ENCODE results near the gene DAPK2. TPM values are rescaled to one million over a fixed set of nuclear protein-coding genes. Genes with fewer than 3 reads are reported as not detected.

Gene DAPK2
- total and polyA plus RNA-seq, 2 of the 13 experiments (the other 11 are each of a cell fraction or from before 2014, with no cell fraction given): 0.33 to 0.63 TPM

DNA sequence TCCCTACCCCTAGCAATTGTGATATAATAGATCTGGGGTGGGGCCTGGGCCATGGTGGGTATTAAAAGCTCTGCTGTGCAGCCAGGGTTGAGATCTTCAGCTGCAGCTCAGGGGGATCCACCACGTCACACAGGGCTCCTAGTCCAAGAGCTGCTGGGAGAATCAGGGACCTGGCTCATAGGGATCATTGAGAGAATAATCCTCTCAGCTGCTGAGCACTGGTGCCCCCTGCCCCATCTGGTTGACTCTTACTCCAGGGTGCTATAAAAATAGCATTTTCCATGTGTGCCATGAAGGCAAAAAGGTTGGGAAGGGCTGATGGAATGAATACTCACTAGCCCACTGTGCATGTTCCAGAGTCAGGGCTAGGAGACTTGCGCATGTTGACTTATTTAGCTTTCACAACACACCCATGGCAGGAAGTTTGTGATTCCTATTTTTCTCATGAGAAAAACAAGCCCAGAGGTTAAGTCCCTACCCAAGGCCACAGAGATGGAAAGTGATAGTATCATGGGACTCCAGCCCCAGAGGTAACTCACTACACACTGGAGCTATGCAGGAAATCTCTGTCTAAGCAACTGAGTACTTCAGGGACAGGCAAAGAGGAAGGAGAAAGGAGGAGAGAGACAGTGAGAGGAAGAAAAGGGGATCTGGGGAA, 118.0 kb downstream of the DAPK2 start (continued):
- TF ChIP-seq, protein P1, sequence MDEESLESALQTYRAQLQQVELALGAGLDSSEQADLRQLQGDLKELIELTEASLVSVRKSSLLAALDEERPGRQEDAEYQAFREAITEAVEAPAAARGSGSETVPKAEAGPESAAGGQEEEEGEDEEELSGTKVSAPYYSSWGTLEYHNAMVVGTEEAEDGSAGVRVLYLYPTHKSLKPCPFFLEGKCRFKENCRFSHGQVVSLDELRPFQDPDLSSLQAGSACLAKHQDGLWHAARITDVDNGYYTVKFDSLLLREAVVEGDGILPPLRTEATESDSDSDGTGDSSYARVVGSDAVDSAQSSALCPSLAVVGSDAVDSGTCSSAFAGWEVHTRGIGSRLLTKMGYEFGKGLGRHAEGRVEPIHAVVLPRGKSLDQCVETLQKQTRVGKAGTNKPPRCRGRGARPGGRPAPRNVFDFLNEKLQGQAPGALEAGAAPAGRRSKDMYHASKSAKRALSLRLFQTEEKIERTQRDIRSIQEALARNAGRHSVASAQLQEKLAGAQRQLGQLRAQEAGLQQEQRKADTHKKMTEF (CRISPR knock-in tag; IDR thresholded peaks at IDR 0.05): peak; percentile 47; the same call in 1 of the 2 replicates
- TF ChIP-seq ZNF850 (CRISPR knock-in tag; conservative IDR thresholded peaks at IDR 0.05) (no peak), RXRB (CRISPR knock-in tag; IDR thresholded peaks at IDR 0.05; ENCODE audit: borderline replicate concordance) (peak; percentile 92), EP300 (IDR thresholded peaks at IDR 0.05; ENCODE audit: low read depth in 2 of 2, low read length in 2 of 2) (peak in 1 of 2 experiments; percentile 72; a peak in 1 of 4 replicates), EP300 (CRISPR knock-in tag; IDR thresholded peaks at IDR 0.05; ENCODE audit: borderline replicate concordance) (no peak), SALL1 (CRISPR knock-in tag; IDR thresholded peaks at IDR 0.05) (peak; percentile 87), MIXL1 (CRISPR knock-in tag; IDR thresholded peaks at IDR 0.05) (peak; percentile 74; the same call in 1 of the 2 replicates), ZNF549 (CRISPR knock-in tag; IDR thresholded peaks at IDR 0.05) (no peak), HNF4A (CRISPR knock-in tag; IDR thresholded peaks at IDR 0.05) (peak; percentile 42), DPF2 (CRISPR knock-in tag; IDR thresholded peaks at IDR 0.05; ENCODE audit: borderline replicate concordance, low read depth) (peak; percentile 42; the same call in 1 of the 2 replicates), FOXP1 (IDR thresholded peaks at IDR 0.05) (no peak), FOXP1 (CRISPR knock-in tag; IDR thresholded peaks at IDR 0.05) (peak; percentile 80), THYN1 (CRISPR knock-in tag; IDR thresholded peaks at IDR 0.05; ENCODE audit: borderline replicate concordance, low read depth) (no peak), PITX1 (CRISPR knock-in tag; IDR thresholded peaks at IDR 0.05) (peak; percentile 63; the same call in 1 of the 2 replicates), KAT8 (CRISPR knock-in tag; IDR thresholded peaks at IDR 0.05) (peak; percentile 39; the same call in 1 of the 2 replicates), SMAD1 (CRISPR knock-in tag; IDR thresholded peaks at IDR 0.05; ENCODE audit: borderline replicate concordance, low read depth) (no peak), POLR2A (IDR thresholded peaks at IDR 0.05; ENCODE audit: insufficient read depth in 1 of 2, low read depth in 2 of 2, low read length in 2 of 2) (no peak), SMAD3 (CRISPR knock-in tag; IDR thresholded peaks at IDR 0.05) (peak; percentile 60; the same call in 1 of the 2 replicates)
- TF ChIP-seq, protein P2, sequence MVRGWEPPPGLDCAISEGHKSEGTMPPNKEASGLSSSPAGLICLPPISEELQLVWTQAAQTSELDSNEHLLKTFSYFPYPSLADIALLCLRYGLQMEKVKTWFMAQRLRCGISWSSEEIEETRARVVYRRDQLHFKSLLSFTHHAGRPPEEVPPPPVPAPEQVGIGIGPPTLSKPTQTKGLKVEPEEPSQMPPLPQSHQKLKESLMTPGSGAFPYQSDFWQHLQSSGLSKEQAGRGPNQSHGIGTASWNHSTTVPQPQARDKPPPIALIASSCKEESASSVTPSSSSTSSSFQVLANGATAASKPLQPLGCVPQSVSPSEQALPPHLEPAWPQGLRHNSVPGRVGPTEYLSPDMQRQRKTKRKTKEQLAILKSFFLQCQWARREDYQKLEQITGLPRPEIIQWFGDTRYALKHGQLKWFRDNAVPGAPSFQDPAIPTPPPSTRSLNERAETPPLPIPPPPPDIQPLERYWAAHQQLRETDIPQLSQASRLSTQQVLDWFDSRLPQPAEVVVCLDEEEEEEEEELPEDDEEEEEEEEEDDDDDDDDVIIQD (CRISPR knock-in tag; IDR thresholded peaks at IDR 0.05; ENCODE audit: low read depth): peak; percentile 72; the same call in 1 of the 2 replicates
- TF ChIP-seq, protein P3, sequence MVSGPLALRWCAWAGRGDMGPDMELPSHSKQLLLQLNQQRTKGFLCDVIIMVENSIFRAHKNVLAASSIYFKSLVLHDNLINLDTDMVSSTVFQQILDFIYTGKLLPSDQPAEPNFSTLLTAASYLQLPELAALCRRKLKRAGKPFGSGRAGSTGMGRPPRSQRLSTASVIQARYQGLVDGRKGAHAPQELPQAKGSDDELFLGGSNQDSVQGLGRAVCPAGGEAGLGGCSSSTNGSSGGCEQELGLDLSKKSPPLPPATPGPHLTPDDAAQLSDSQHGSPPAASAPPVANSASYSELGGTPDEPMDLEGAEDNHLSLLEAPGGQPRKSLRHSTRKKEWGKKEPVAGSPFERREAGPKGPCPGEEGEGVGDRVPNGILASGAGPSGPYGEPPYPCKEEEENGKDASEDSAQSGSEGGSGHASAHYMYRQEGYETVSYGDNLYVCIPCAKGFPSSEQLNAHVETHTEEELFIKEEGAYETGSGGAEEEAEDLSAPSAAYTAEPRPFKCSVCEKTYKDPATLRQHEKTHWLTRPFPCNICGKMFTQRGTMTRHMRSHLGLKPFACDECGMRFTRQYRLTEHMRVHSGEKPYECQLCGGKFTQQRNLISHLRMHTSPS (CRISPR knock-in tag; IDR thresholded peaks at IDR 0.05; ENCODE audit: low read depth): no peak; the same call in 1 of the 2 replicates
- TF ChIP-seq, protein P4, sequence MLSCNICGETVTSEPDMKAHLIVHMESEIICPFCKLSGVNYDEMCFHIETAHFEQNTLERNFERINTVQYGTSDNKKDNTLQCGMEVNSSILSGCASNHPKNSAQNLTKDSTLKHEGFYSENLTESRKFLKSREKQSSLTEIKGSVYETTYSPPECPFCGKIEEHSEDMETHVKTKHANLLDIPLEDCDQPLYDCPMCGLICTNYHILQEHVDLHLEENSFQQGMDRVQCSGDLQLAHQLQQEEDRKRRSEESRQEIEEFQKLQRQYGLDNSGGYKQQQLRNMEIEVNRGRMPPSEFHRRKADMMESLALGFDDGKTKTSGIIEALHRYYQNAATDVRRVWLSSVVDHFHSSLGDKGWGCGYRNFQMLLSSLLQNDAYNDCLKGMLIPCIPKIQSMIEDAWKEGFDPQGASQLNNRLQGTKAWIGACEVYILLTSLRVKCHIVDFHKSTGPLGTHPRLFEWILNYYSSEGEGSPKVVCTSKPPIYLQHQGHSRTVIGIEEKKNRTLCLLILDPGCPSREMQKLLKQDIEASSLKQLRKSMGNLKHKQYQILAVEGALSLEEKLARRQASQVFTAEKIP (CRISPR knock-in tag; IDR thresholded peaks at IDR 0.05; ENCODE audit: borderline replicate concordance): no peak
- TF ChIP-seq, protein P5, sequence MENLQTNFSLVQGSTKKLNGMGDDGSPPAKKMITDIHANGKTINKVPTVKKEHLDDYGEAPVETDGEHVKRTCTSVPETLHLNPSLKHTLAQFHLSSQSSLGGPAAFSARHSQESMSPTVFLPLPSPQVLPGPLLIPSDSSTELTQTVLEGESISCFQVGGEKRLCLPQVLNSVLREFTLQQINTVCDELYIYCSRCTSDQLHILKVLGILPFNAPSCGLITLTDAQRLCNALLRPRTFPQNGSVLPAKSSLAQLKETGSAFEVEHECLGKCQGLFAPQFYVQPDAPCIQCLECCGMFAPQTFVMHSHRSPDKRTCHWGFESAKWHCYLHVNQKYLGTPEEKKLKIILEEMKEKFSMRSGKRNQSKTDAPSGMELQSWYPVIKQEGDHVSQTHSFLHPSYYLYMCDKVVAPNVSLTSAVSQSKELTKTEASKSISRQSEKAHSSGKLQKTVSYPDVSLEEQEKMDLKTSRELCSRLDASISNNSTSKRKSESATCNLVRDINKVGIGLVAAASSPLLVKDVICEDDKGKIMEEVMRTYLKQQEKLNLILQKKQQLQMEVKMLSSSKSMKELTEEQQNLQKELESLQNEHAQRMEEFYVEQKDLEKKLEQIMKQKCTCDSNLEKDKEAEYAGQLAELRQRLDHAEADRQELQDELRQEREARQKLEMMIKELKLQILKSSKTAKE (CRISPR knock-in tag; IDR thresholded peaks at IDR 0.05; ENCODE audit: borderline replicate concordance): peak; percentile 39; the same call in 1 of the 2 replicates

Measured in HepG2 (cell line).